Measurements from ENCODE around the gene KRTAP4-7.
"Not testable (repeated sequence)": the region's sequence is repeated elsewhere in the genome, so short reads cannot be mapped to it uniquely, and the experiment has no call there.

Gene KRTAP4-7

DNA sequence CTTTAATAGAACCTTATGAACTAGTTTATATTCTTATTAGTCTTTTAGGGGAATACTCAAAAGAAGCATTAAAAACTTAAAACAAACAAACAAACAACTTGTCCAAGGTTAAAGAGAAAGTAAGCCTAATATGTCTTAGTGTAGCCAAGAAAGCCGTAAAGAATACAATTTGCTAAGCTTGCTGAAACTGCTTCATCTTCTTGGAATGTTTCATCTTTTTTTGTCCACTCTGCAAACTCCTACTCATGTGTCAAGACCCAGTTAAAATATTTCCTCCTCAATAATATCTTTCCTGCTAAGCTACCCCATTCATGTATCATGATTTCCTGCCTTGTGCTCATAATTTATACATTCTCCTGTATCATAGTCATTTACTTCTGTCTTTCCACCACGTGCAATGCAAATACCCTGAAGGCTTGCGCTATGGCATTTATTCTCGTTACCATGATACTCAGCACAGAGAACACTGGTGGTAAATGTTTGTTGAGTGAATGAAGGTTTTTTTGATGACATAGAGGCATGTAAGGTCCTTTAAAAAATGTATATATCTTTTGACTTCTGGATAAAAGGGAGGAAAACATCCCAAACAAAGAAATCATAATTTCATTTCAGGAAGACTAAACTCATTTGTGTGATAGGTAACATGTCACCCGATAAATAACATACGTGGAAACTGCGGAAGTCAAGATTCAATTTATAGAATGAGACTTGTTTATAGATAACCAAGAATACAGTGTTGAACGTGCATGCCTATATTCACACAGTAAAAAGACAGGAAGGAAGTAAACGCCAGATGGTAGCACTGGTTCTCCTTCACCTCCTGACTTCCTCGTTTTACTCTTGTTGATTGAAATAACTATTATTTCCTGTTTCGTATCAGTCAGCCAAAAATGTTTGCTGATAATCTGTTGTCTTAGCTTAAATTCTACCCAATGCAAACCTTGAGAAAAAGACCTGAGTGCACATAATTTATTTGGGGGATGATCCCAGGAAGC, 36.0 kb downstream of the KRTAP4-7 start:
- not testable (repeated sequence) for H3K4me3 ChIP-seq (ENCODE audit: low read length); H3K27me3 ChIP-seq (ENCODE audit: insufficient read depth, low read length); H3K9me3 ChIP-seq (ENCODE audit: insufficient read depth, low read depth, low read length); H3K36me3 ChIP-seq (ENCODE audit: insufficient read depth, low read depth, low read length); H3K9ac ChIP-seq (ENCODE audit: low read depth, low read length); H3K27ac ChIP-seq (ENCODE audit: low read length); H3K4me1 ChIP-seq (ENCODE audit: insufficient read depth, low read length)

DNA sequence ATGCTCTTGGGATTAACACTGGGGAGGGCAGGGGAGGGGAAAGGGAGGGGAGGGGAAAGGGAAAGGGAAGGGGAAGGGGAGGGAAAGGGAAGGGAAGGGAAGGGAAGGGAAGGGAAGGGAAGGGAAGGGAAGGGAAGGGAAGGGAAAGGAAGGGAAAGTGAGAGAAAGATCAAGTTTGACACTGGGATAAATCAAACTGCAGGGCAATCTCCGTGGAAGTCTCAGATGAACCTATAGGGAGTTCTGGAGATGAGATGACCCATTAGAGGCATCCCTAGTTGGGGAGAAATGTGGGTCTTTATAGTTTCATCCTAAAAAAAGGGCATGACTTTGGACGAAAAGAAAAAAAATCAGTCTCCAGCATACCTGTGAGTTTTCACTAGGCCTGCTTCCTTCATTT, 37.8 kb downstream of the KRTAP4-7 start:
- H3K4me1 ChIP-seq (ENCODE audit: insufficient read depth, low read length): no peaks in the 10 kb centered on the region
- H3K4me3 ChIP-seq (ENCODE audit: low read length): no peak overlapping the region
- no peak overlapping the region for H3K27ac ChIP-seq (ENCODE audit: low read length)
- H3K9me3 ChIP-seq (ENCODE audit: insufficient read depth, low read depth, low read length): no peaks in the 10 kb centered on the region
- no peaks in the 10 kb centered on the region for H3K36me3 ChIP-seq (ENCODE audit: insufficient read depth, low read depth, low read length)
- H3K9ac ChIP-seq (ENCODE audit: low read depth, low read length): no peak overlapping the region
- no peaks in the 10 kb centered on the region for H3K27me3 ChIP-seq (ENCODE audit: insufficient read depth, low read length)

DNA sequence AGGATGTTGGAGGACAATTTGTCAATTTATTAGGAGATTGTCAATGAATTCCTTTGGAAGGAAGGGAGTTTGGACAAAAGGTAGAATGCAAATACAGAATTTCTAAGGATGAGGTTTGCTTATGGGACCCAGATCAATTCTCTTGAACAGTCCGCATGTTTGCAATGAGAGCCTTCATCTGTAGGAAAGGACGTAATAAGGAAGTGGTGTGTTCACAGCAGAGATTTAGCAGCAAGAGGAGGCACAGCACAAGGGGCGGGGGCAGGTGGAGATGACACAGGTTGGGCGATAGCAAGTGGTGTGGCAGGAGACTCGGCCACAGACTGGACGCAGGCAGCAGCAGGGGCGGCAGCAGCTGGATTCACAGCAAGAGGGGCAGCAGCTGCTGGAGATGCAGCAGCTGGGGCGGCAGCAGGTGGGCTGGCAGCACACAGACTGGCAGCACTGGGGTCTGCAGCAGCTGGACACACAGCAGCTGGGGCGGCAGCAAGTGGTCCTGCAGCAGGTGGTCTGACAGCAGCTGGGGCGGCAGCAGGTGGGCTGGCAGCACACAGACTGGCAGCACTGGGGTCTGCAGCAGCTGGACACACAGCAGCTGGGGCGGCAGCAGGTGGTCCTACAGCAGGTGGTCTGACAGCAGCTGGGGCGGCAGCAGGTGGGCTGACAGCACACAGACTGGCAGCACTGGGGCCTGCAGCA, 39.5 kb downstream of the KRTAP4-7 start:
- not testable (repeated sequence) for H3K27ac ChIP-seq (ENCODE audit: low read length); H3K36me3 ChIP-seq (ENCODE audit: insufficient read depth, low read depth, low read length); H3K4me3 ChIP-seq (ENCODE audit: low read length); H3K9me3 ChIP-seq (ENCODE audit: insufficient read depth, low read depth, low read length); H3K27me3 ChIP-seq (ENCODE audit: insufficient read depth, low read length); H3K9ac ChIP-seq (ENCODE audit: low read depth, low read length); H3K4me1 ChIP-seq (ENCODE audit: insufficient read depth, low read length)

DNA sequence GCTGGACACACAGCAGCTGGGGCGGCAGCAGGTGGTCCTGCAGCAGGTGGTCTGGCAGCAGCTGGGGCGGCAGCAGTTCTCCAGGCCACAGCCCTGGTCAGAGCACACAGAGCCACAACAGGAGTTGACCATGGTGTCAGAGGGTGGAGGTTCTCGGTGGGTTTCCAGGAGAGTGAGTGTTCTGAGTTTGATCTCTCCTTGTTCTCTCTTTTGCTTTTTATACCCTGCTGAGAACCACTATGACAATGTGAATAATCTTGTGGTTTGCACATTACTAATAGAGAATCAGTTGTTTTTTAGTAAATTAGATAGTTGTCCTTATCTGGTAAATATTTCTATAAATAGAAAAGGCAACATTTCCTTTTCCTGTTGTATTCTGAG, 40.0 kb downstream of the KRTAP4-7 start, which contains the start of gene KRTAP4-12:
TSS of gene KRTAP4-12 (minus strand) at position 192 of the 381 bp plus-strand sequence. CDS start at position 132, 60 bp downstream.
- H3K36me3 ChIP-seq (ENCODE audit: insufficient read depth, low read depth, low read length); H3K27ac ChIP-seq (ENCODE audit: low read length); H3K9me3 ChIP-seq (ENCODE audit: insufficient read depth, low read depth, low read length); H3K4me1 ChIP-seq (ENCODE audit: insufficient read depth, low read length); H3K4me3 ChIP-seq (ENCODE audit: low read length); H3K27me3 ChIP-seq (ENCODE audit: insufficient read depth, low read length); H3K9ac ChIP-seq (ENCODE audit: low read depth, low read length): not testable (repeated sequence)

DNA sequence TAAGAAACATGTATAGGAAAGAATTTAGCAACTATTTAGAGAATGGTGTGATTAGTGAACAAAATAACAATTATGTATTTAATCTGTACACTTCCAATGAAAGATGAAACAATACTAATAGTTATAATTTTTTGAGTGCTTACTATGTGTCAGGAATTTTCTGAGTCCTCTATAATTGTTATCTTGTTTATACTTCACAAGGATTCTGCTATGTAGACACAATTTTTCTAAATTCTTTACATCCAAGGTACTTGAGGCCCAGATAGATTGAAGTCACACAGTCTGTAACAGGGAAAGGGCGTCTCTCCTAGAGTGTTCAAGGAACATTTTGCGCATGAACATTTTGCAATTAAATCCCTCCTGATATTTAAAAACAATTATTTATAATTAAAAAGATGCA, 41.1 kb downstream of the KRTAP4-7 start:
- no peaks in the 10 kb centered on the region for H3K27me3 ChIP-seq (ENCODE audit: insufficient read depth, low read length)
- H3K9me3 ChIP-seq (ENCODE audit: insufficient read depth, low read depth, low read length): no peaks in the 10 kb centered on the region
- H3K4me3 ChIP-seq (ENCODE audit: low read length): no peak overlapping the region
- no peak overlapping the region for H3K9ac ChIP-seq (ENCODE audit: low read depth, low read length)
- H3K27ac ChIP-seq (ENCODE audit: low read length): no peak overlapping the region
- no peaks in the 10 kb centered on the region for H3K4me1 ChIP-seq (ENCODE audit: insufficient read depth, low read length)
- H3K36me3 ChIP-seq (ENCODE audit: insufficient read depth, low read depth, low read length): no peaks in the 10 kb centered on the region

DNA sequence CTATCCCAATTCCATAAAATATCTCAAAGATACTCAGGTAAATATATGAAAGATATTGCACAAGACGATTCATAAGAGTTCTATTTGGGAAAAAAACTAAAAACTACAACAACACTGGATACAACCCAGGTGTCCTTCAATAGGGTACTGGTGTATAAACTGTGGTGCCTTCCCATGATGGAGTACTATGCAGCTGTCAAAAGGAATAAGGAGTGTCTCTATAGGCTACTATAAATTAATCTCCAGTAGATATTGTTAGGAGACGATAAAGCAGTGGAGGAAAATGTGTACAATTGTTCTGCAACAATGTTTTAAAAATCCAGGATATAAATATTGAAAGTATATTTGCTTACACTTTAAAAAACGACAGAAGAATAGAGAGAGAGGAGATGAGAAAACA, 42.5 kb downstream of the KRTAP4-7 start:
- no peak overlapping the region for H3K9ac ChIP-seq (ENCODE audit: low read depth, low read length)
- H3K9me3 ChIP-seq (ENCODE audit: insufficient read depth, low read depth, low read length): no peaks in the 10 kb centered on the region
- H3K27ac ChIP-seq (ENCODE audit: low read length): no peak overlapping the region
- no peaks in the 10 kb centered on the region for H3K27me3 ChIP-seq (ENCODE audit: insufficient read depth, low read length)
- no peaks in the 10 kb centered on the region for H3K4me1 ChIP-seq (ENCODE audit: insufficient read depth, low read length)
- no peaks in the 10 kb centered on the region for H3K36me3 ChIP-seq (ENCODE audit: insufficient read depth, low read depth, low read length)
- no peak overlapping the region for H3K4me3 ChIP-seq (ENCODE audit: low read length)

DNA sequence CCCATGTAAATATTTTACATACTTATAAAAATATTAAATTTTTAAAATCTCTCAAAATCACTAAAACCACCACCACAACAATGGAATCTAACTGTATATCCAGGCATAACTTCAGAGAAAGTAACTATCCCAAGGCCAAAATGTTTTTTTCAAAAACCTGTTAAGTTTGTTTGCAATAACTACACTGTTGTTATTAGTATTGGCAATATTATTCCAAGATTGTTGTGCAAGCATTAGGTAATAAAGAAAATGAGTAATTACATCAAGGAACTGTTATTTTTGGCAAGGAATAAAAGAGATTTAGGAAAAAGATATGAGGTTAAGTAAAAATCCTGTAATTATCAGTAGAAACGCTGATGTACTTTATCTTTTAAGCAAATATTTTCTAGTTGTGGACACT, 43.4 kb downstream of the KRTAP4-7 start:
- H3K4me1 ChIP-seq (ENCODE audit: insufficient read depth, low read length): no peaks in the 10 kb centered on the region
- no peak overlapping the region for H3K27ac ChIP-seq (ENCODE audit: low read length)
- no peaks in the 10 kb centered on the region for H3K27me3 ChIP-seq (ENCODE audit: insufficient read depth, low read length)
- H3K9ac ChIP-seq (ENCODE audit: low read depth, low read length): no peak overlapping the region
- no peaks in the 10 kb centered on the region for H3K36me3 ChIP-seq (ENCODE audit: insufficient read depth, low read depth, low read length)
- no peak overlapping the region for H3K4me3 ChIP-seq (ENCODE audit: low read length)
- no peaks in the 10 kb centered on the region for H3K9me3 ChIP-seq (ENCODE audit: insufficient read depth, low read depth, low read length)

DNA sequence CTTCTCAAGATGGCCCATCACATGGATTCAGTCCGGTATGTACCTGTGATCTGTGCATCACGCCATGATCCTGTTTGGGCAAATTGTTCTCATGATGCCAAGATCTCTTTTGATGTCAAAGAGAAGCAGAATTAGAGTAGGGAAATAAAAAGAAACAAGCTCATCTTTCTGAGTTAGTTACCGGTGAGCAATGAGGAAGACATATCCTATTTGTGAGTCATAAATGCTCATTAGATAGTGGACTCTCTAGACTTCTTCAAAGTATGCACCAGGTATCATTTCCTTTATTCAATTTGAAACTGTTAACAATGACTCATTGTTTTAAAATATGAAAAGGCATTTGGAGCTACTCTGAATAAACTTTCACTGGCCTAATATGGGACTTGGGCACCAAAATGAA, 48.0 kb downstream of the KRTAP4-7 start:
- Histone ChIP-seq H3K27ac (ENCODE audit: low read length) (no peak overlapping the region), H3K4me1 (ENCODE audit: insufficient read depth, low read length) (no peaks in the 10 kb centered on the region), H3K36me3 (ENCODE audit: insufficient read depth, low read depth, low read length) (no peaks in the 10 kb centered on the region), H3K9ac (ENCODE audit: low read depth, low read length) (no peak overlapping the region), H3K27me3 (ENCODE audit: insufficient read depth, low read length) (no peaks in the 10 kb centered on the region), H3K9me3 (ENCODE audit: insufficient read depth, low read depth, low read length) (no peaks in the 10 kb centered on the region), H3K4me3 (ENCODE audit: low read length) (no peak overlapping the region)

DNA sequence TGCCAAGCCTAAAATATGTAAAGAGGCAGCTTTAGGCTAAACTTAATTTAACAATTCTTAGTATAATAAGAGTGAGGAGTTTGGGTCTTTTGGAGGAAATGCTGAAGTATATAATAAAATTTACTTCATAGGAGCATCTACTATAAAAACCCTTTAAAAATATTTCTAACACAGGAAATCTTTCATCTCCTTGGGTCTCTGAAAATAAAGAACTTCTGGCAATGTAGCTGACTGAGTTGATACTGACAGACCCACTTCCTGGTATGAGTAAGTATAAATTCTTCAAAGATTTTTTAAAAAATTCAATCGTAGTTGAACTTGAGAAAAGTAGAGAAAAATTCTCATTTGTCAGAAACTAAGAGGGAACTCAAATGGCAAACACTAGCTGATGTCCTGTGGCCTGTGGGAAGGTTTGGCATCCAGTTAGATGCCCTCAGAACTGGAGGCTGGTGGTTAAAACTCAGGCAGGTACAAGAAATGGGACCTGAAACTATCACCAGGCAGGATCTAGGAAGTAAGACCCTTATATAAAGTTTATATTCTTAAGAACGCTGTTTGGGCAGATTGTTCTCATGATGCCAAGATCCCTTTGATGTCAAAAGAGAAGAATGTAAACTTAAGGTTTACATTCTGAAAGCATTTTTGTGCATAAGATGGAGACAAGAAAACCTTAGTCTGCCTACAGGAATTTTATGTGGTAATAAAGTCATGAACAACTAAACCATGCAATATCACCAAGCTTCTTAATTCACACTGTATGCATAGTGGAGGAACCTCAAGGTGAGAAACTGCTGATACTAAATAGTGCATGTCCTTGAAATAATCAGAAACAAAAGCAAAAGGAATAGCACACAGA, 50.2 kb downstream of the KRTAP4-7 start:
- Histone ChIP-seq H3K27ac (ENCODE audit: low read length) (no peak overlapping the region), H3K27me3 (ENCODE audit: insufficient read depth, low read length) (no peaks in the 10 kb centered on the region), H3K9me3 (ENCODE audit: insufficient read depth, low read depth, low read length) (0 out of 2 replicates have a peak, but pooled peaks cover under 1% of the 10 kb centered on the region), H3K36me3 (ENCODE audit: insufficient read depth, low read depth, low read length) (no peaks in the 10 kb centered on the region), H3K9ac (ENCODE audit: low read depth, low read length) (no peak overlapping the region), H3K4me1 (ENCODE audit: insufficient read depth, low read length) (no peaks in the 10 kb centered on the region), H3K4me3 (ENCODE audit: low read length) (no peak overlapping the region)

All from iPS-20b (cell line).